HG03280 (cell line): ENCODE data around the gene IGLL5.
A peak's percentile ranks its signal among the peaks of the same experiment; 100 is the strongest.

Experiments used
- ATAC-seq: cut with Tn5 transposase; IDR thresholded peaks from one replicate; pipeline ENCODE4 v1.9.1; 2021; ENCODE audit warnings: mild to moderate bottlenecking, moderate library complexity; ENCODE audit not compliant: unreplicated experiment

IGLL5 gene

DNA sequence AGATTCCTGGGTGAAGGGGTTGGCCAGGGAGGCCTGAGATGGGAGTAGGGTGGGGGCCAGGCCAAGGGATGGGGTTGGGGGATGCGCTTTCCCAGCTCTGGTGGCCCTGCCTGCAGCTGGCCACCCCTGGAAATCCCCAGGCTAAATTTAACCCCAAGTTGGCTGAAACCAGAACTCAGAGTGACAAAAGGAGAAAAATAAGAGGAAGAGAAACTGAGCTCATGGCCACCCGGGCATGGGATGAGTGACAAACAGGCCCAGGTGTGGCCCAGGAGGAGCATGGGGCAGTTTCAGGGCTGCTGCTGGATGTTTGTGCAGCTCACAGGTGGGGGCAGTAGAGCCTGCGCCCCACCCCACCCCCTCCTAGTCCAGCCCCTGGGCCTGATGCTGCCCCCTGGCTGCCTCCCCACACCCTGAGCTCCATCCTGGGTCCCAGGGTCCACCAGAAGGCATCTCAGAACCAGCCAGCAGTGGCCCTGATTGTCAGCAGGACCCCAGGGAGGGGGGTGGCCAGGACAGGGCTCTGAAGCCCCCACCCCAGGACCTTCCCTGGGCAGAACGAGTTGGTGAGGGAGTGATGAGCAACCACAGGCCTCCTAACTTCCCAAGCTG, 48.0 kb downstream of the IGLL5 start:
- peak; percentile 86 for ATAC-seq

GRCh38 chr22:22936180-22936914, 48.7 kb downstream of the IGLL5 start:
- no peak for ATAC-seq

- ATAC-seq, result no peak
Observed at GRCh38 chr22:22936915-22937656, 49.5 kb downstream of the IGLL5 start.

GRCh38 chr22:22937894-22938480, 50.4 kb downstream of the IGLL5 start:
- no peak for ATAC-seq

DNA sequence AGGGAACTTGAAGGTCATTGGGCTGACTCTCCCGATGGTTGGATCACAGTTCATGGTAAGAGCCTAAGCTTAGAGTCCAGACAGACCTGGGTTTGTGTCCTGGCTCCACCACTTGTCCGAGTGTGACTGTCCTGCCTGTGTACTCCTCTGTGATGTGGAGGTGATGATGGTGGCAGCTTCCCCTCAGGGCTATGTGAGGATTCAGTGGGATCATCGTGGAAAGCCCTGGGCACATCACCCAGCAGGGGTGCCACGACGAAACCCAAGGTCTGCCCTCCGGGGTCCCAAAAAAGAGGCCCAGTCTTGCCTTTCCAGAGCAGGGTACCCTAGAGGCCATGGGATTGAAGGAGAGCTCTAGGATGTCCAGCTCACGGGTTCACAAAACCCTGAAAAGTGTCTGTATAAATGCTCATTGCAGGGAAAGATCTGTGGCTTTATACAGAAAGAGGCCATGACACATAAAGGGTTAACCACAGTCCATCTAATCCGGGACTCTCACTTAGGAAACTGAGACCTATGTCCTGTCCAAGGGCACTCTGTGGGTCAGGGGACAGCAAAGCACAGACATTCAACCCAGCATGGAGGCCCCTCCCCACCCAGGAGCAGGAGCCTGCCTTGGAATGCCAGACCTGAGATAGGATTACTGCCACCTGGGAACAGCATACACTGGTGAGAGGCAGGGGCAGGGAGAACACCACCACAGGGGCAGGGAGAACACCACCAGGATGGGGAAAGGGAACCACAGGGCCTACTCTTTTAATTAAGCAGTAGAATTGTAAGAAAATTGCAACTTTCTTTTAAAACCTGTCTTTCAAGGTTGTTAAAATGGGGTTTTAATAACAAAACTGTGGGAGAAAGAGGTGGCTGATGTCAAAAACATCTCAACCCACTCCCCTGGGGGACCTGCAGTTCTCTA, 51.3 kb downstream of the IGLL5 start:
- no peak for ATAC-seq

DNA sequence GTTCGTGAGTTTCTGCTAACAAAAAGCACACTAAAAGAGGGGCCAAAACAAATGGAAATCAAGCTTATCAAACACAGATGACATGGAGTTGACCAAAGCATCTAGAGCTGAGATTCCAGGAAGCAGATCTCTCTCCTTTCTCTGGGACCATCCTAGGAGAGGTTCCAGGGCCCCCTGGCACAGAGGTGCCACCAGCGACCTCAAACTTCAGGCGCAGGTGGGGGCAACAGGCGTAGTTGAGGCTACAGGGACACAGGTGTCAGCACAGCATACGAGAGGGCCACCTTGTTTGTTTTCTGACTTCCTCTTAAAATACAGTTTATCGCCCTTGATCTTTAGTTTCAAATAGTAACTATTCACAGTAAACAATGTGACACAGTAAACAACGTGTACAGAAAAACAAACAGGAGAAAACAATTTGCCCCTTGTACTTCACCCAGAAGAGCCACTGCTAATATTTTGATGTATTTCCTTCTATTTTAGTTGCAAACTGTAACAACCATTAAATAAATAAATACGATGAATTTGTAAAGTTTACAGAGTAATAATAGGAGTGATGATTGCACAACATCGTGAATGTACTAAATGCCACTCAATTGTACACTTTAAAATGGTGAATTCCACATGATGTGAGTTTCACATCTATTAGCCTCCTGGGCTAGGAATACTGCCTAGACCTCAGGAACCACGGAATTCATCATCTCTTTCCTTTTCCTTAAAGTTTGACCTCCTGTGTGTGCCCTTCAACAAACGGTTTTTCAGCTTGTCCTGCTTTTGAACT, 52.2 kb downstream of the IGLL5 start:
- no peak for ATAC-seq

DNA sequence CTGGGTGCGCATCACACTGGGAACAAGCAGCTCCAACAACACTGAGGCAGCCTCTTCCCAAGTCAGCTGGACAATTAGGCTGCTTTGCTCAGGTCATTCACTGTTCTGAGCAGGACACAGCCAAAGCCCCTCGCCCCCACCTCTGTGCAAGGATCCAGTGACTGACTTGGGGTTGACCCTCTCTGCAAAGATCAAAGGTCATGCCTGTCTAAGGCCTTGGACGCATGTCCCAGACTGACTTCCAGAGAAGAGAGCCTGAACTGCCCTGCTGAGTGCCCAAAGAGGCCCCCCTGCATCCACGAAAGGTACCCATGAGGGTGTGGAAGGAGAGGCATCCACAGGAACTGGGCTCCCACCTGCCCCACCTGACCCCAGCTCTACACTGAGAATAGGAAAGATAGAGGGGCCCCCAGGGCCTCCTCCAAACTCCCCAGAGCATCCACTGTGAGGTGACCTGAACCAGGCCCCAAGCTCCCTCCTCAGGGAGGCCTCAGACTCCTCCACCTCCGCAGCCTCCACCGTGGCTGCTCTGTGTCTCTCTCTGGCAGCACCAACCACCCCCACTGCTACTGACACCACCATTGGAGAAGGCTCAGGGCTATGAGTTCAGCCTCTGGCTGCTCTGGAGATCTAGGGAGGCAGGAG, 53.5 kb downstream of the IGLL5 start:
- no peak for ATAC-seq

DNA sequence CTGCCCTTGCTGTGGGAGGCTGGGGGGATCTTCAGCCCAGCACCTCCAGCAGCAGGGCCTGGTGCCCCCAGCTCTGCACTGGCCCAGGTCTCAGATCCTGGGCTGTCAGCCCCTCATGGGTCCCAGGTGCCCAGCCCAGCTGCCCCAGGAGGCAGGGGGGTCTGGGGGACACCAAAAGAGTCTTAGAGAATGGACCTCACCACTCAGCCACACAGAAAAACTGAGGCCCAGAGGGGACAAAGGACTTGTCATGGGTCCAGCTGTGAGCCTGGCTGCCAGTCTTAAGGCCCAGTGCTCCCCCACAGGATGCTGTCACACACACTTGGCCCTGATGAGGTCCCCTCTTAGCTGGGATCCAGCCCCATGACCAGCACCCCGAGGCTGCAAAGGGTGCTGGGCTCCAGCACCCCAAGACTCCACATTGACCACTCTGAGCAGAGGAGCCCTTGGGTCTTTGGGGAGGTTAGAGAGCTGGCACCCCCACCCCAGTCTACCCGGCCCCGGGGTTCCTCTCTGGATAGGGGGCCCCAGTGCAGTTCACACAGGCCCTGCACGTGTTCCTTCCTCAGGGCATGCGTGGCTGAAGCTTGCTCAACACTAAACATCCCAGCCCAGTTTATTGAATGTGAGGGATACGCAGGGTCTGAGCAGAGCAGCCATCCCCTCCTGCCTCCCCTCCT, 54.4 kb downstream of the IGLL5 start:
- ATAC-seq, result no peak

GRCh38 chr22:22942511-22943329, 55.1 kb downstream of the IGLL5 start:
- no peak for ATAC-seq

- no peak for ATAC-seq
Observed at GRCh38 chr22:22943521-22944267, 56.1 kb downstream of the IGLL5 start.

DNA sequence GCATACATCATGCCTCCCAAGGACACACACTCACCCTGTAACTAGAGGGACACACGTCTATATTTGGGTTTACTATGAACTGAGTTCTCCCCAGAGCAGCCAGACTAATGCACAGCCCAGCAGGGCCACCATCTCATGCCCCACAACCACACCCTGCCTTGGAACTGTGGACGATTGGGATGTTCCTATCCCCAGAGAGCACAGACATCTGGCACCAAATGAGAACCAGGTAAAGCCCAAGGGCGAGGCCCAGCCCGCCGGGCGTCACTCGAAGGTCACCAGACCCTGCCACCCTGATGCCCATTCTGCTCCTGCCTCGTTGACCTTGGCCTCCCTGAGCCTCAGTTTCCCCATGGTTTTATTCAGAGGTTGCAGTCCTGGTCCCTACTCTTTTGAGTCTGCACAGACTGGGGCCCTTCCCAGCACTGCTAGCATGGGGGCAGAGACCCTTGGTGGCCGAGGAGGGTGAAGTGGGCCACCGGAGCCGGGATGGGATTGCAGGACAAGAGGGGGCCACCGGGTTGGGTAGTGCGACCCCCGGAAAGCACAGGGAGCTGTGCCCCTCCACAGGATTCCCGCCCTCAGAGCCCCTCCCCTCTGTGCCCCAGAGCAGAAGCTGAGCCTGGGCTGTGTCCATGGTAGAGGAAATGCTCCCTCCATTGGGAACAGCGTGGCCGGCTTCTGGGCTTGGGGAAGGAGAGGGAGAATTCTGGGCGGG, 56.8 kb downstream of the IGLL5 start:
- no peak for ATAC-seq

GRCh38 chr22:22945195-22945594, 57.6 kb downstream of the IGLL5 start:
- ATAC-seq, result no peak
